DMS153 treated with DMSO at 0.1 percent for 48 hours (cell line): ENCODE data around the gene ALG14.
A peak's percentile ranks its signal among the peaks of the same experiment; 100 is the strongest.
"Not testable (repeated sequence)": the region's sequence is repeated elsewhere in the genome, so short reads cannot be mapped to it uniquely, and the experiment has no call there.

Source experiments
- DNase-seq: peaks from one replicate; lab custom pipeline; 2025; ENCODE audit not compliant: unreplicated experiment; lab: John Stamatoyannopoulos, UW

Gene ALG14

DNA sequence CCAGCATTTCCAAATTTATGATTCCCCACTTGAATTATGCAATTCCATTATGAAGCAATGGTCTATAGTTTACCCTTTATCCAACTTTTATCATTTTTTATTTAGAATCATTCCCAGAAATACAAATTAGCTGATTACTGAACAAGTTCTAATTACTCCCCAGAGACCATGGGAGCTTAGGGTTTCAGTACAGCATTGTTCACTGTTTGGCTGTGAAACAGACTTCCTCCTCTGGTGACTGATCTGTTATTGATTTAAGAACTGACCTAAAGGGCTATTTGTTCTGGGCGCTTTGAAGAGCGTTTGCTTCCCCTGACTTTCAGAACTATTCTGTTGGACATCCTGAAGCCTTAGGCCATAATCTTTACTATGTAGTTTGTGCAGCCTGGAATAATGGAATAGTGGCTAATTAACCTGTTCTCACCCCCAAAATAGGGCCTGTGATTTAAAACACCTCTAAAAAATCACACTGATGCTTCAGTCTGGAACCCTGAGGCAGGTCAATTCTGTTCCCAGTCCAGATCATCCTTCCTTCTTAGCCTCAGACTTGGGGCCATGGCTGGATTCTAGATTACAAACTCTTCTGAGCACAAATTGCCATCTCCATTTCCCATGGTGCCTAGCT lies 58.7 kb downstream of the ALG14 start:
- DNase-seq, result peak; percentile 72

DNA sequence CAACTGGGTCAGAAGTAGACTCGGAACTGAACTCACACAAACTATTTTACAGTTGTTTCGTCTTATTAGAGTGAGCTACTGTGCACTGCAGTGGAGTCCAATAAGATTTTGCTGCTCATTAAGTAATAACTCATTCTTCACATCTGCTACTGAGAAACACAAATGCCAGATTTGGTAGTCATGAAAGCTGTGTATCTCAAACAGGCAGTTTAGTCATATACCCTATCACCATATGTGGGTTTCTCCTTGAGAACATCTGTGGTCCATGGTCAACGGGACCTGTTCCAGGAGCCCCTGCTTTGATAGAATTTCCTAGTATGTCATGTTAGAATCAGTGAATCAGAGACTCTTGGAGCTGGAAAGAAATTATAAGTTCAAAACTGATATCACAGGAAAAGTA lies 60.4 kb downstream of the ALG14 start:
- DNase-seq, result no peak

DNA sequence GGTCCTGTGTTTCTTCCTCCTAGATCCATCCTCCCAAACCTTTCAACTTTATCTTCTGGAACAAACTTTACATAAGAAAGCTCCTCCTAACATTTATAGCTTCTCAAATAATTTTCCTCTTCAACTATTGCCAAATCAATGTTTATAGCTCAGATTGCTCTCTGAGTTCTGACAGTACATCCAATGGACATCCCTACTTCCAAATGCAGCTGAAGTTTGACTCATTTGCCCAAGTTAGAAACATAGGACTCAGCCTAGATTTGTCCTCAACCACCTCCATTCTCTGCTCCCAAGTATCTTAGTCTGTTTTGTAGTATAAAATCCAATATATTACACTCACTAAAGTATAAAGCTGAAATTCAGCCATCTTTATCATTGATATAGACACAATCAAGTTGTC lies 62.6 kb downstream of the ALG14 start:
- DNase-seq, result no peak

DNA sequence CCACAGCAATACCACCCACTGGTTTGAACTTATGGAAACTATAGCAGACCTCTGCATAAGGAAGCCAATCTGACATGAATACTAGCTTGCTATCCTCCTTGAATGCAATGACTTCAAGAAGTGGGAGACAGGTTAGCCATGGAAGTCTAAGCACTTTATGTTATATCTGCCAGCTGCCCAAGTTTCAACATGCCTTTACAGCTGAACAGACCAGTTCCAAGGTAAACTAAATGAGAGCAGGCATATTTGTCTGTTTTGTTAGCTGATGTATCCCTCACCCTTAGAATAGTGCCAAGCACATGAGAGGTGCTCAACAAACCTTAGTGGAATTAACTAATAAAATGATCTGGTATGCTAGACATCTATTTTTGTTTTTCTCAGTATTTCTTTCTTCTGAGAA lies 65.1 kb downstream of the ALG14 start:
- no peak for DNase-seq

DNA sequence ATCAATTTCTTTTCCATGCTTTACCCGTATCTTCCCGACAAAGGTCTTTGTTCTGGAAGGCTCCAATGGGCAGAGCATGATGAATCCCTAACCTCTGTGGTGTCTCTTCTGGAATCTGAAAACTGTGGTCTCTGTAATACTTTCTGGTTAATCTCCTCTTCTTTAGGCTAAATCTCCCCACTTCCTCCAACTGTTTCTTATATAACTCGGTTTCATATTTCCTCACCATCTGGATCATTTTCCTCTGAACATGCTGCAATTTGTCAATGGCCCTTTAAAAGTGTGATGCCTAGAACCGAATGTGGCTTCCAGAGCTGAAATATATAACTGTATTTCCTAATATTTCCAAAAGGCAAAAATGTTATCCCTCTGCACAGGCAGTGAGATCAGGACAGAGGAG lies 66.1 kb downstream of the ALG14 start:
- DNase-seq, result no peak

- DNase-seq, result no peak
Measured at GRCh38 chr1:95005584-95005983, 67.2 kb downstream of the ALG14 start.

GRCh38 chr1:95004013-95004412 lies 68.7 kb downstream of the ALG14 start:
- no peak for DNase-seq

GRCh38 chr1:95003433-95003738 lies 69.4 kb downstream of the ALG14 start:
- no peak for DNase-seq

GRCh38 chr1:95002540-95003432 lies 70.0 kb downstream of the ALG14 start:
- DNase-seq, result no peak

- no peak for DNase-seq
Measured at GRCh38 chr1:95002164-95002539, 70.6 kb downstream of the ALG14 start.

GRCh38 chr1:94999456-95000131 lies 73.2 kb downstream of the ALG14 start:
- DNase-seq, result no peak

DNA sequence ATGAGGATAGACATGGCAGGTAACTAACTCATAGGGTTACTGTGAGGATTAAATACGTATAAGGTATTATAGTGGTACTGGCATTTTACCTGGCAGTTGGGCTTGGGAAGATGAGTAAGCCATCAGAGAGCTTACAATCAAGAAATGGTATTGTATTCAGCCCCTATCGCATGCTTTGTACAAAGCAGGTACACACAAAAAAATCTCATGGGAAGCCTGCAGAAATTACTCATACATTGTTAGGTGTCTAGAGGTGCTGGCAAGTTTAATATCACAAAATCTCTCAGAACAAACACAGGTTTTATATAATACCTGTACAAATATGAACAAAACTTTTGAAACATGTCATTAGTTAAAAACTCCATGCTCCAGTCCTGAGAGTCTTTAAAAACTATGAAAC lies 74.0 kb downstream of the ALG14 start:
- no peak for DNase-seq

DNA sequence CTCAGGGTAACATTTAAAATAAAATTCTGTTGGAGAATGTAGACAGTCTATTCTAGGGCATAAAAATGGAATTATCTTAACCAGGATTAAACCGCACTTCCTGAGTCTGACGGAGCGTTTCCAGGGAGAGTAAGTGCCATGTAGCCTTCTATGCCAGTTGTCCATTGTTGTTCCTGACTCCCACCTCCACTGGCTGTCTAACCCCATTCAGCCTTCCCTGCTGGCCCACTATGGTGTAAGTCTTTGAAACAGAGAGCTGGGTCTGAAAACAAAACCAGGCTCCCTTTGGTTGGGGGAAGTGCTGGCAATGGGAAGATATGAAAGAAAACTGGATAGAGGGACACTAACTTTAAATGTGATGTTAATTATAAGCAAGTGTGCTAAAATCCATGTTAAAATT lies 74.6 kb downstream of the ALG14 start:
- no peak for DNase-seq

DNA sequence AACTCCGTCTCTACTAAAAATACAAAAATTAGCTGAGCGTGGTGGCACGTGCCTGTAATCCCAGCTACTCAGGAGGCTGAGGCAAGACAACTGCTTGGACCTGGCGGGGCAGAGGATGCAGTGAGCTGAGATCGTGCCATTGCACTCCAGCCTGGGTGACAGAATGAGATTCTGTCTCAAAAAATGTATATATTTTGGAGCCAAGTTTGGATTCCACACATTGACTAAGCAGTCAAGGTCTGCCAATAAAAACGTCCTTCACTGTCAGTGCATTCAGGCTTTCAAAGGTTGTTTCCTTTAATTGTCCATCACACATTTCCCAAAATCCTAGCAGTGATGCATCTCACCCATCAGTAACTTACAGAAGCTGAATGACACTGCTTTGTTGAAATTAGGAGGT lies 77.2 kb downstream of the ALG14 start:
- not testable (repeated sequence) for DNase-seq

DNA sequence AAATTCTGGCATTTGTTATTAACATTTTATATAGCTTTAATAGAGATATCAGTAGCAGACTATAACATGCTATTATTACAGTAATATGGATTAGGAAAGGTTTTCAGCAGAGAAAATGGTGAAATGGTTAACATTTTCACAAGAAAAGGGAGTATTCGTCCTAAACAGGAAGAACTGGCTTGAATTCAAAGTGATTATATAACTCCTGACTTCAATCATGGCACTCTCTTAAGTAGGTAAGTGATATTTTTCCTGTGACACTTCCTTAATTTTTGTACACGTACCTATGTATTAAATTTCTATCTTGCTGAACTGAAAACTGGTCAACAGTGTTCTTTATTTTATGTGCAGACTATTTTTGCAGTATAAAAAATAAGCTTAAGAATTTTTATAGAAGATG lies 77.9 kb downstream of the ALG14 start:
- DNase-seq, result no peak

DNA sequence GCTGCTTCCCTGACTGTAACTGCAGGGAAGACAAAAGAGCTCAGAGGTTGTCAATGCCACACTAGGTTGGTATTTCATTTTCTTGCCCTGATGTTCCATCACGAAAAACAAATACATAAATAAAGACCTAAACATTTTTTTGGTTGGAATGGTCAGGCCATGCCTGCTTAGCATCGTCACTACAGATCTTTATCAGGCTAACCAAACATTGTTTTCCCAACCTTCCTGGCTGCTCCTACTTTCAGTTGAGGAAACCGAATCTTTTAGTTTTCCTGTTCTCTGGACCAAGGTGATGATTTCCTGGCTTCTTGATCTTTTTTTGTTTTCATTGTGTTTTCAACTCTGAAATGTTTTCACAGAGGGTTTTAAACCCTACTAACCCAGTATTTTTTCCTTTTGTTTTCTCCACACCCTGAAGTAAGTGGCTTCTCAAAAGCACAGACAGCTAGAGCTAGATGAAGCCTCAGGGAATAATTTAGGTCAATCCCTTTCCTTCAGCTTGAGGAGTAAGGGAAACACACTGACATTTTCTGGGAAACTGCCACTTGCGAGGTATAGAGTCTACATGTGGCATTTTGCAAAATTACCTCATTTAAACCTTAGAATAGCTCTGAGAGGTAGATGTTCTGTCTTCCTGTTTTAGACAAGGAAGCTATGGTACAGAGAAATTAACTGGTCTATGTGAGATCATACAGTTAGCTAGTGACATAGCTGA lies 78.7 kb downstream of the ALG14 start:
- DNase-seq, result no peak

- DNase-seq, result no peak
Measured at GRCh38 chr1:94992863-94993563, 79.7 kb downstream of the ALG14 start.

- no peak for DNase-seq
Measured at GRCh38 chr1:94992161-94992560, 80.6 kb downstream of the ALG14 start.

DNA sequence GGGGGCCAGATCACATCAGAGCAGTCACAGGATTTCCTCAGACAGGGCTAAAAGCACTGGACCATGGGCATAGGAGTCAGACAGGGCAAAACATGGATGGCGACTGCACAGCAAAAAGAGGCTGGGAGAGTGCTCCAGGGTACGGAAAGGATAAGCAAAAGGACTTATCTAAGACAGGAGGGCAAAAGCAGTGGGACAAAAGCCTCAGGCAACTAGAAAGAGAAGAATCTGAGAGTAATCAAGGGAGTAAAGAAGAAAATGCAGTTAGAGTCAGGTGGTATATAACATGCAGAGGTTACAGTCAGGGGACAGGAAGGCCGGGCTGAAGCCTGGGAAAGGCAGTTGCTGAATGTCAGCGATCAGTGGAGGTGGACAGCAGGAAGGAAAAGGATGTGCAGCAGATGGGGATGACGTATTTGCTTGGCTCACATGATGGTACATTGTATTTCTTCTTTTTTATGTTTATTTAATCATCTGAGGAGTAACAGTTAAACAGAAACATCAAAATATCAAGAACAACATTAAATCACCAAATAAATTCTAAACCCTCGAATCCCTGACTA lies 82.8 kb downstream of the ALG14 start:
- no peak for DNase-seq

DNA sequence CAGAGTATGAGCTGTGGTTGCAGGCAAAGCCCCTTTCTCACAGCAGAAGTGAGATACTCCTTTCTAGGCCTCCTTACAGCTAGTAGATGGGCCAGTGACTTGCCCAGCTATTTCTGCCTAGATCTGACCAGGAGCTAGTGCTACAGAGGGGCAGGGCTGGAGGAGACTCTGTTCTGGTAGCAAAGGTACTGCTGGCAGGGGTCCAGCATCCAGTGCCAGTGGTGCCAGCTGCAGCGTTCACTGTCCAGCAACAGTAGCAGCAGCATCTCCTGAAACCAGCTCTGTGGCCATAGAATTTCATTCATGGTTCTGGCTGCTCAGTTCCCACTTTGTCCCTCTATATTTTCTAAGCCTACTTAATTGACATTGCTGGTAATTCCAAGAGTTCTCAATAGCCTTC lies 83.4 kb downstream of the ALG14 start:
- DNase-seq, result no peak

DNA sequence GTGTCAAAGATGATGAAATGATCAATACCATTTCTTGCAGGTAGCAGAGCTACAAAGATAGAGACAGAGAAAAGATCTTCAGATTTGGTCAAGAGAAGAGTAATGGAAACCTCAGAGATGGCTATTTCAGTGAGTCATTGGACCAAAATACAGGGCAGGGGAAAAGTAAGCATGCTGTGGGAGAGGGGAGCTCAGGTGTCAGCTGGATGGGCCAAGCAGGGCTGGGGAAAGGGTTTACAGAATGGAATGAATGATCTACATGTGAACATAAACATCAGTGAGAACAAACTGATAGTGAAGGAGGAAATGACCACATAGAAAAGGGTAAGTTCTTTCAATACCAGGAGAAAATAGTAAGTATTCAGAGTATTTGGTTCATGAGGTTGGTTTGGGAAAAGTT lies 84.4 kb downstream of the ALG14 start:
- DNase-seq, result no peak
